NT2/D1 (cell line): ENCODE measurements around the gene DNAH5.

Source experiments
- YY1 ChIP-seq: IDR thresholded peaks from 2 replicates; pipeline ENCODE4 v1.6.1; 2011; ENCODE audit not compliant: insufficient read length, insufficient read depth
- ZNF274 ChIP-seq: IDR thresholded peaks from 2 replicates; pipeline ENCODE4 v1.6.1; 2011; ENCODE audit warnings: mild to moderate bottlenecking, low read depth, low read length

- TF ChIP-seq ZNF274 (no peak), YY1 (no peak)
Measured at GRCh38 chr5:13865312-13865711, 79.2 kb downstream of the DNAH5 start.
